GM10248 (cell line): ENCODE measurements around the gene RNF114.

Source experiments
- CTCF ChIA-PET: fragments of 300-600 bp; sonication (Branson Sonifier 250); formaldehyde crosslinking; extraction: SDS; loops from one replicate; lab custom pipeline; 2021; ENCODE audit warnings: antibody characterized with exemption; lab: Yijun Ruan, JAX
- POLR2A ChIA-PET: fragments of 350-650 bp; sonication (Branson Sonifier 250); formaldehyde crosslinking; extraction: SDS; loops from one replicate; lab custom pipeline; 2020; ENCODE audit warnings: antibody characterized with exemption; lab: Yijun Ruan, JAX
- DNase-seq: peaks from one replicate; pipeline ENCODE4 v3.0.0; 2012; ENCODE audit errors: extremely low spot score
- CTCF ChIP-seq: IDR thresholded peaks from 2 replicates; pipeline ENCODE4 v1.5.1; 2012; ENCODE audit warnings: mild to moderate bottlenecking, low read depth; ENCODE audit errors: extremely low read depth, missing control alignments, control extremely low read depth

RNF114 gene

GRCh38 chr20:49889935-49890333 is 46.3 kb upstream of the RNF114 start:
- CTCF ChIA-PET, result interaction anchor here (1.6 to 8.4 kb wide), 6 partner anchors 10 to 280 kb away, joined by 4 to 75 read pairs (median 9); no protein-coding TSS in a partner anchor
- no peak for TF ChIP-seq CTCF
- DNase-seq, result no peak
- POLR2A ChIA-PET, result no interaction called here

GRCh38 chr20:49890471-49891361 is 45.5 kb upstream of the RNF114 start:
- no peak for DNase-seq
- POLR2A ChIA-PET, result no interaction called here
- no peak for TF ChIP-seq CTCF
- CTCF ChIA-PET, result interaction anchor here (1.9 to 8.4 kb wide), 2 partner anchors 181 to 280 kb away, joined by 6 to 75 read pairs; no protein-coding TSS in a partner anchor

GRCh38 chr20:49891476-49892110 is 44.6 kb upstream of the RNF114 start:
- ChIA-PET CTCF (interaction anchor here (1.0 to 8.4 kb wide), 6 partner anchors 13 to 557 kb away, joined by 3 to 75 read pairs (median 6); no protein-coding TSS in a partner anchor), POLR2A (no interaction called here)
- no peak for TF ChIP-seq CTCF
- no peak for DNase-seq

GRCh38 chr20:49892260-49892659 is 43.9 kb upstream of the RNF114 start:
- TF ChIP-seq CTCF, result no peak
- ChIA-PET POLR2A (no interaction called here), CTCF (interaction anchor here (0.7 to 8.4 kb wide), 10 partner anchors 12 to 558 kb away, joined by 3 to 75 read pairs (median 4); no protein-coding TSS in a partner anchor)
- DNase-seq, result no peak

- CTCF ChIA-PET, result interaction anchor here (0.7 to 8.4 kb wide), 11 partner anchors 11 to 558 kb away, joined by 3 to 75 read pairs (median 4); no protein-coding TSS in a partner anchor
Measured at GRCh38 chr20:49892817-49893216, 43.4 kb upstream of the RNF114 start.

More at GRCh38 chr20:49892817-49893216, 43.4 kb upstream of the RNF114 start:
- POLR2A ChIA-PET, result no interaction called here
- no peak for DNase-seq
- no peak for TF ChIP-seq CTCF
